ENCODE measurements around the gene FHDC1.

Gene FHDC1

GRCh38 chr4:152941411-152941810 is 5.3 kb downstream of the FHDC1 start:
- no peak overlapping the region for H3K27ac Mint-ChIP-seq
- DNase-seq = no peak
- no peaks in the 10 kb centered on the region for H3K36me3 Mint-ChIP-seq (ENCODE audit: low read depth)
- no peak overlapping the region for H3K4me3 Mint-ChIP-seq
- peaks cover 10% of the 10 kb centered on the region for H3K4me1 Mint-ChIP-seq (ENCODE audit: low read depth)
- peaks cover 46% of the 10 kb centered on the region for H3K27me3 Mint-ChIP-seq
- H3K9me3 Mint-ChIP-seq = no peaks in the 10 kb centered on the region

GRCh38 chr4:152942346-152942745 is 6.2 kb downstream of the FHDC1 start:
- Mint-ChIP-seq H3K9me3 (no peaks in the 10 kb centered on the region), H3K4me3 (no peak overlapping the region), H3K27ac (no peak overlapping the region), H3K4me1 (ENCODE audit: low read depth) (peaks cover 10% of the 10 kb centered on the region), H3K27me3 (peaks cover 41% of the 10 kb centered on the region), H3K36me3 (ENCODE audit: low read depth) (no peaks in the 10 kb centered on the region)
- no peak for DNase-seq

- Mint-ChIP-seq H3K27me3 (peaks cover 32% of the 10 kb centered on the region), H3K9me3 (no peaks in the 10 kb centered on the region), H3K4me3 (no peak overlapping the region), H3K27ac (no peak overlapping the region), H3K36me3 (ENCODE audit: low read depth) (no peaks in the 10 kb centered on the region), H3K4me1 (ENCODE audit: low read depth) (peaks cover under 1% of the 10 kb centered on the region)
- DNase-seq = no peak
These were observed 7.5 kb downstream of the FHDC1 start for GRCh38 chr4:152943672-152944071.

- Mint-ChIP-seq H3K36me3 (ENCODE audit: low read depth) (no peaks in the 10 kb centered on the region), H3K27ac (no peak overlapping the region), H3K4me3 (no peak overlapping the region), H3K9me3 (no peaks in the 10 kb centered on the region), H3K27me3 (peaks cover 25% of the 10 kb centered on the region), H3K4me1 (ENCODE audit: low read depth) (no peaks in the 10 kb centered on the region)
- no peak for DNase-seq
These were observed 8.7 kb downstream of the FHDC1 start for GRCh38 chr4:152944666-152945320.

- Mint-ChIP-seq H3K9me3 (no peaks in the 10 kb centered on the region), H3K27ac (no peak overlapping the region), H3K36me3 (ENCODE audit: low read depth) (no peaks in the 10 kb centered on the region), H3K4me3 (no peak overlapping the region), H3K27me3 (peaks cover 21% of the 10 kb centered on the region), H3K4me1 (ENCODE audit: low read depth) (no peaks in the 10 kb centered on the region)
- no peak for DNase-seq
These were observed 9.5 kb downstream of the FHDC1 start for GRCh38 chr4:152945639-152946038.

- H3K4me1 Mint-ChIP-seq (ENCODE audit: low read depth) = no peaks in the 10 kb centered on the region
- DNase-seq = no peak
- peaks cover 22% of the 10 kb centered on the region for H3K27me3 Mint-ChIP-seq
- H3K4me3 Mint-ChIP-seq = no peak overlapping the region
- H3K27ac Mint-ChIP-seq = no peak overlapping the region
- H3K36me3 Mint-ChIP-seq (ENCODE audit: low read depth) = no peaks in the 10 kb centered on the region
- H3K9me3 Mint-ChIP-seq = no peaks in the 10 kb centered on the region
These were observed 10.3 kb downstream of the FHDC1 start for GRCh38 chr4:152946446-152946845.

GRCh38 chr4:152947311-152947710 is 11.2 kb downstream of the FHDC1 start:
- no peak overlapping the region for H3K4me3 Mint-ChIP-seq
- H3K36me3 Mint-ChIP-seq (ENCODE audit: low read depth) = no peaks in the 10 kb centered on the region
- no peak overlapping the region for H3K27ac Mint-ChIP-seq
- H3K4me1 Mint-ChIP-seq (ENCODE audit: low read depth) = no peaks in the 10 kb centered on the region
- peaks cover 14% of the 10 kb centered on the region for H3K27me3 Mint-ChIP-seq
- DNase-seq = no peak
- no peaks in the 10 kb centered on the region for H3K9me3 Mint-ChIP-seq

- H3K36me3 Mint-ChIP-seq (ENCODE audit: low read depth) = no peaks in the 10 kb centered on the region
- no peaks in the 10 kb centered on the region for H3K9me3 Mint-ChIP-seq
- no peak for DNase-seq
- no peak overlapping the region for H3K4me3 Mint-ChIP-seq
- no peaks in the 10 kb centered on the region for H3K4me1 Mint-ChIP-seq (ENCODE audit: low read depth)
- no peak overlapping the region for H3K27ac Mint-ChIP-seq
- peaks cover 13% of the 10 kb centered on the region for H3K27me3 Mint-ChIP-seq
These were observed 13.8 kb downstream of the FHDC1 start for GRCh38 chr4:152949930-152950329.

GRCh38 chr4:152950402-152951274 is 14.5 kb downstream of the FHDC1 start:
- Mint-ChIP-seq H3K4me1 (ENCODE audit: low read depth) (no peaks in the 10 kb centered on the region), H3K9me3 (no peaks in the 10 kb centered on the region), H3K27ac (no peak overlapping the region), H3K27me3 (peaks cover 13% of the 10 kb centered on the region), H3K36me3 (ENCODE audit: low read depth) (no peaks in the 10 kb centered on the region), H3K4me3 (no peak overlapping the region)
- DNase-seq = no peak

GRCh38 chr4:152951348-152951747 is 15.2 kb downstream of the FHDC1 start:
- Mint-ChIP-seq H3K27me3 (peaks cover 13% of the 10 kb centered on the region), H3K9me3 (no peaks in the 10 kb centered on the region), H3K27ac (no peak overlapping the region), H3K4me3 (no peak overlapping the region), H3K36me3 (ENCODE audit: low read depth) (no peaks in the 10 kb centered on the region), H3K4me1 (ENCODE audit: low read depth) (no peaks in the 10 kb centered on the region)
- DNase-seq = no peak

- Mint-ChIP-seq H3K4me3 (no peak overlapping the region), H3K27me3 (peaks cover 11% of the 10 kb centered on the region)
These were observed 17.4 kb downstream of the FHDC1 start for GRCh38 chr4:152953514-152953913.

GRCh38 chr4:152954741-152955140 is 18.6 kb downstream of the FHDC1 start:
- no peaks in the 10 kb centered on the region for H3K4me1 Mint-ChIP-seq (ENCODE audit: low read depth)
- no peak overlapping the region for H3K27ac Mint-ChIP-seq
- no peak overlapping the region for H3K4me3 Mint-ChIP-seq
- no peaks in the 10 kb centered on the region for H3K36me3 Mint-ChIP-seq (ENCODE audit: low read depth)
- DNase-seq = no peak
- peaks cover 8% of the 10 kb centered on the region for H3K27me3 Mint-ChIP-seq
- no peaks in the 10 kb centered on the region for H3K9me3 Mint-ChIP-seq

More at GRCh38 chr4:152953514-152953913, 17.4 kb downstream of the FHDC1 start:
- H3K36me3 Mint-ChIP-seq (ENCODE audit: low read depth) = no peaks in the 10 kb centered on the region
- H3K27ac Mint-ChIP-seq = no peak overlapping the region
- H3K4me1 Mint-ChIP-seq (ENCODE audit: low read depth) = no peaks in the 10 kb centered on the region
- no peaks in the 10 kb centered on the region for H3K9me3 Mint-ChIP-seq
- no peak for DNase-seq

GRCh38 chr4:152956147-152956546 is 20.0 kb downstream of the FHDC1 start:
- Mint-ChIP-seq H3K27me3 (no peaks in the 10 kb centered on the region), H3K4me3 (no peak overlapping the region), H3K9me3 (no peaks in the 10 kb centered on the region), H3K36me3 (ENCODE audit: low read depth) (no peaks in the 10 kb centered on the region), H3K27ac (no peak overlapping the region), H3K4me1 (ENCODE audit: low read depth) (no peaks in the 10 kb centered on the region)
- DNase-seq = no peak

GRCh38 chr4:152956650-152957436 is 20.7 kb downstream of the FHDC1 start:
- Mint-ChIP-seq H3K4me3 (no peak overlapping the region), H3K27ac (no peak overlapping the region), H3K36me3 (ENCODE audit: low read depth) (no peaks in the 10 kb centered on the region), H3K27me3 (no peaks in the 10 kb centered on the region), H3K4me1 (ENCODE audit: low read depth) (no peaks in the 10 kb centered on the region), H3K9me3 (no peaks in the 10 kb centered on the region)
- DNase-seq = no peak
